KMS-11 (cell line): ENCODE results near the gene RPS14.
A peak's percentile ranks its signal among the peaks of the same experiment; 100 is the strongest.

Experiments used
- H2AFZ ChIP-seq: fragments of 200-600 bp; sonication (generic); 2 replicates; pipeline ENCODE4 v1.6.1; 2016; ENCODE audit warnings: antibody characterized with exemption, mixed run types, low read depth
- H3K27ac ChIP-seq: fragments of 200-600 bp; sonication (generic); 2 replicates; pipeline ENCODE4 v1.6.1; 2016; ENCODE audit warnings: mild to moderate bottlenecking, mixed run types
- H3K27me3 ChIP-seq: fragments of 200-600 bp; sonication (generic); 2 replicates; pipeline ENCODE4 v1.6.1; 2017; ENCODE audit warnings: mild to moderate bottlenecking, low read depth, mixed run types, moderate library complexity; ENCODE audit not compliant: insufficient read depth
- H3K36me3 ChIP-seq: fragments of 200-600 bp; sonication (generic); 2 replicates; pipeline ENCODE4 v1.6.1; 2017; ENCODE audit warnings: mild to moderate bottlenecking, mixed run types; ENCODE audit not compliant: insufficient read depth
- H3K4me1 ChIP-seq: fragments of 200-600 bp; sonication (generic); 2 replicates; pipeline ENCODE4 v1.6.1; 2016; ENCODE audit warnings: mild to moderate bottlenecking, low read depth, mixed run types; ENCODE audit not compliant: poor library complexity, severe bottlenecking
- H3K4me2 ChIP-seq: fragments of 200-600 bp; sonication (generic); 2 replicates; pipeline ENCODE4 v1.7.0; 2016; ENCODE audit warnings: mild to moderate bottlenecking, mixed run types
- H3K4me3 ChIP-seq: fragments of 200-600 bp; sonication (generic); IDR thresholded peaks from 2 replicates; pipeline ENCODE4 v1.6.1; 2017; ENCODE audit warnings: low read depth, low read length, mixed read lengths; ENCODE audit not compliant: insufficient read depth
- H3K79me2 ChIP-seq: fragments of 200-600 bp; sonication (generic); 2 replicates; pipeline ENCODE4 v1.6.1; 2016; ENCODE audit warnings: low read depth, mixed run types; ENCODE audit not compliant: insufficient read depth
- H3K9ac ChIP-seq: fragments of 200-600 bp; sonication (generic); 2 replicates; pipeline ENCODE4 v1.6.1; 2016; ENCODE audit warnings: mild to moderate bottlenecking, mixed run types
- H4K20me1 ChIP-seq: fragments of 200-600 bp; sonication (generic); 2 replicates; pipeline ENCODE4 v1.6.1; 2016; ENCODE audit warnings: mild to moderate bottlenecking, mixed run types; ENCODE audit not compliant: insufficient read depth
- CTCF ChIP-seq: fragments of 200-600 bp; sonication (generic); conservative IDR thresholded peaks from 2 replicates; pipeline ENCODE4 v1.6.1; 2017; ENCODE audit warnings: low read depth, mild to moderate bottlenecking, antibody characterized with exemption, low read length, moderate library complexity, mixed read lengths

Gene RPS14

GRCh38 chr5:150447188-150447587 is 2.4 kb downstream of the RPS14 start:
- Histone ChIP-seq H4K20me1 (no peaks in the 10 kb centered on the region), H3K9ac (no peak overlapping the region), H3K36me3 (peaks cover 23% of the 10 kb centered on the region; the same call in 1 of the 2 replicates), H3K4me1 (peaks cover 17% of the 10 kb centered on the region), H3K27me3 (no peaks in the 10 kb centered on the region), H3K4me2 (peak overlapping the region; percentile 97; the same call in 1 of the 2 replicates), H3K4me3 (no peak overlapping the region), H3K79me2 (peaks cover 34% of the 10 kb centered on the region), H2AFZ (no peak overlapping the region), H3K27ac (no peak overlapping the region)
- no peak for TF ChIP-seq CTCF

DNA sequence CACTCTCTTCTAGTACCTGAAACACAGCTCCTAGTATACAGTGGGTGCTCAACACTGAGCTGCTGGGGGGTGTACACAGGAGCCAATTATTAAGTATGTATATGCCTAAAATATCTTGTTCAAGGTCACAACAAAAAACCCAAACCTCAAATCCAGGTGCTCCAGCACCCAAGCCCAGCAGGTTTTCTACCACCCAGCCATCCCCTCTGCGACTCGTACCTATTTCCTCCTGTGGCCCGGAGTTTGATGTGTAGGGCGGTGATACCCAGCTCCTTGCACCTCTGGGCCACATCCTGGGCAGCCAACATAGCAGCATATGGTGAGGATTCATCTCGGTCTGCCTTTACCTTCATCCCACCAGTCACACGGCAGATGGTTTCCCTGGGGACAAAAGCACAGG is 3.0 kb downstream of the RPS14 start:
- no peaks in the 10 kb centered on the region for H3K27me3 ChIP-seq
- H3K4me2 ChIP-seq = no peak overlapping the region
- peaks cover 17% of the 10 kb centered on the region for H3K4me1 ChIP-seq
- no peak overlapping the region for H3K4me3 ChIP-seq
- H3K36me3 ChIP-seq = peaks cover 23% of the 10 kb centered on the region; the same call in 1 of the 2 replicates
- no peak overlapping the region for H3K27ac ChIP-seq
- H3K9ac ChIP-seq = no peak overlapping the region
- H3K79me2 ChIP-seq = peaks cover 34% of the 10 kb centered on the region
- no peak overlapping the region for H2AFZ ChIP-seq
- H4K20me1 ChIP-seq = no peaks in the 10 kb centered on the region
- no peak for TF ChIP-seq CTCF

GRCh38 chr5:150446088-150446487 is 3.5 kb downstream of the RPS14 start:
- Histone ChIP-seq H3K4me3 (no peak overlapping the region), H3K27ac (no peak overlapping the region), H3K9ac (no peak overlapping the region), H3K27me3 (no peaks in the 10 kb centered on the region), H2AFZ (no peak overlapping the region), H4K20me1 (no peaks in the 10 kb centered on the region), H3K4me1 (peaks cover 17% of the 10 kb centered on the region), H3K79me2 (peaks cover 34% of the 10 kb centered on the region), H3K4me2 (no peak overlapping the region), H3K36me3 (peaks cover 23% of the 10 kb centered on the region; the same call in 1 of the 2 replicates)
- TF ChIP-seq CTCF = no peak

GRCh38 chr5:150444770-150445169 is 4.8 kb downstream of the RPS14 start:
- H3K27me3 ChIP-seq = no peaks in the 10 kb centered on the region
- peaks cover 23% of the 10 kb centered on the region; the same call in 1 of the 2 replicates for H3K36me3 ChIP-seq
- H3K27ac ChIP-seq = no peak overlapping the region
- H3K9ac ChIP-seq = no peak overlapping the region
- TF ChIP-seq CTCF = no peak
- H3K79me2 ChIP-seq = peaks cover 34% of the 10 kb centered on the region
- H3K4me2 ChIP-seq = no peak overlapping the region
- no peak overlapping the region for H2AFZ ChIP-seq
- H3K4me3 ChIP-seq = no peak overlapping the region
- no peaks in the 10 kb centered on the region for H4K20me1 ChIP-seq
- H3K4me1 ChIP-seq = peaks cover 17% of the 10 kb centered on the region
